B cell (primary cell): Measurements from ENCODE around the gene LATS2. TPM values are rescaled to one million over a fixed set of nuclear protein-coding genes. Genes with fewer than 3 reads are reported as not detected.

ENCODE experiments used
- ATAC-seq: fragments of 200-7000 bp; cut with Tn5 transposase; one replicate; pipeline ENCODE4 v1.10.0; 2021; ENCODE audit warnings: low read depth, mild to moderate bottlenecking, moderate number of reproducible peaks, moderate library complexity
- CTCF ChIA-PET: fragments of 350-600 bp; sonication (Branson Sonifier 250); formaldehyde crosslinking; loops from one replicate; lab custom pipeline; 2021; ENCODE audit warnings: antibody characterized with exemption, inconsistent platforms; lab: Charles Lee
- POLR2A ChIA-PET: fragments of 350-600 bp; sonication (Branson Sonifier 250); formaldehyde crosslinking; loops from one replicate; lab custom pipeline; 2021; ENCODE audit warnings: antibody characterized with exemption; lab: Charles Lee
- DNase-seq: peaks from one replicate; pipeline ENCODE4 v3.0.0; 2013
- H2AFZ ChIP-seq: 2 replicates; pipeline ENCODE4 v1.6.1; 2012; ENCODE audit warnings: mild to moderate bottlenecking, low read depth, low read length; ENCODE audit not compliant: insufficient read depth, poor library complexity, severe bottlenecking
- H3K27ac ChIP-seq, 2 donors: 1 replicate in 1 of 2; 2 replicates in 1 of 2; pipeline ENCODE4 v1.5.1; 2012 to 2013; ENCODE audit warnings: low read length in 2 of 2, mild to moderate bottlenecking in 2 of 2, moderate library complexity in 1 of 2
- H3K27me3 ChIP-seq, 4 experiments: fragments of 200-600 bp in 1 of 4; sonication (generic) in 1 of 4; replicated peaks in 1 of 4; 1 replicate in 2 of 4; 2 replicates in 2 of 4; pipeline versions ENCODE4 v1.6.1 to v1.7.0; 2013 to 2016; ENCODE audit warnings: low read length in 3 of 4, mild to moderate bottlenecking in 2 of 4, mixed read lengths in 1 of 4, moderate library complexity in 1 of 4; ENCODE audit not compliant: insufficient read depth in 4 of 4, control insufficient read depth in 3 of 4; ENCODE audit errors: control extremely low read depth in 1 of 4
- H3K36me3 ChIP-seq, 2 experiments: replicated peaks in 1 of 2; 1 replicate in 1 of 2; 2 replicates in 1 of 2; pipeline versions ENCODE4 v1.6.1 to v1.7.1; 2013; ENCODE audit warnings: low read length in 1 of 2; ENCODE audit not compliant: insufficient read depth in 2 of 2, control insufficient read depth in 1 of 2; ENCODE audit errors: control extremely low read depth in 1 of 2, extremely low read depth in 1 of 2
- H3K4me1 ChIP-seq, 2 donors: fragments of 200-600 bp in 1 of 2; sonication (generic) in 1 of 2; 1 replicate in 1 of 2; 2 replicates in 1 of 2; pipeline versions ENCODE4 v1.5.1 to v1.6.1; 2013 to 2017; ENCODE audit warnings: low read length in 2 of 2; ENCODE audit not compliant: control insufficient read depth in 2 of 2, insufficient read depth in 2 of 2
- H3K4me2 ChIP-seq: replicated peaks from 2 replicates; pipeline ENCODE3; 2012; ENCODE audit warnings: mild to moderate bottlenecking, low read depth, low read length; ENCODE audit not compliant: poor library complexity, severe bottlenecking
- H3K4me3 ChIP-seq, 5 experiments: fragments of 200-600 bp in 1 of 5; sonication (generic) in 1 of 5; 1 replicate in 3 of 5; 2 replicates in 2 of 5; pipeline versions ENCODE4 v1.5.1 to v1.7.0; 2011 to 2016; ENCODE audit warnings: low read length in 4 of 5, mild to moderate bottlenecking in 4 of 5, low read depth in 2 of 5, control low read depth in 1 of 5, moderate library complexity in 1 of 5; ENCODE audit not compliant: insufficient read depth in 1 of 5; ENCODE audit errors: control extremely low read depth in 1 of 5, extremely low read depth in 1 of 5
- H3K79me2 ChIP-seq: fragments of 200-600 bp; sonication (generic); one replicate; pipeline ENCODE4 v1.6.0; 2016; ENCODE audit warnings: low read length; ENCODE audit not compliant: control insufficient read depth, insufficient read depth
- H3K9ac ChIP-seq: fragments of 200-600 bp; sonication (generic); 2 replicates; pipeline ENCODE4 v1.6.1; 2017; ENCODE audit warnings: mild to moderate bottlenecking, low read length, moderate library complexity
- H3K9me3 ChIP-seq, 3 donors: one replicate each; pipeline versions ENCODE4 v1.6.1 to v1.7.1; 2013; ENCODE audit warnings: low read length in 2 of 3; ENCODE audit not compliant: control insufficient read depth in 2 of 3, insufficient read depth in 1 of 3; ENCODE audit errors: control extremely low read depth in 1 of 3
- H4K20me1 ChIP-seq: 2 replicates; pipeline ENCODE4 v1.6.0; 2012; ENCODE audit warnings: mild to moderate bottlenecking, low read length; ENCODE audit not compliant: insufficient read depth, control insufficient read depth, poor library complexity, severe bottlenecking
- H3K27ac Mint-ChIP-seq: one replicate; pipeline ENCODE4 v1.8.0; 2021; ENCODE audit warnings: mixed read lengths
- H3K27me3 Mint-ChIP-seq: one replicate; pipeline ENCODE4 v1.8.0; 2021; ENCODE audit warnings: mixed read lengths
- H3K4me1 Mint-ChIP-seq: one replicate; pipeline ENCODE4 v1.8.0; 2021; ENCODE audit warnings: mixed read lengths
- H3K4me3 Mint-ChIP-seq: one replicate; pipeline ENCODE4 v1.8.0; 2021; ENCODE audit warnings: mixed read lengths
- H3K9me3 Mint-ChIP-seq: one replicate; pipeline ENCODE4 v1.8.0; 2022; ENCODE audit warnings: mixed read lengths; ENCODE audit not compliant: insufficient read depth
- CTCF ChIP-seq: fragments of 200-600 bp; IDR thresholded peaks from one replicate; pipeline ENCODE4 v1.8.0; 2022; ENCODE audit warnings: antibody characterized with exemption, mild to moderate bottlenecking
- EZH2 ChIP-seq: IDR thresholded peaks from 2 replicates; pipeline ENCODE4 v1.6.1; 2012; ENCODE audit warnings: borderline replicate concordance, low read depth, mild to moderate bottlenecking, moderate library complexity, low read length; ENCODE audit not compliant: insufficient read depth, poor library complexity, severe bottlenecking
- WGBS: methylation state at CpG from one replicate; pipeline ENCODE4 v1.1.5; 2013; ENCODE audit warnings: missing lambda C conversion rate; ENCODE audit not compliant: insufficient coverage; 5-methylcytosine and 5-hydroxymethylcytosine counted together
- intact Hi-C: fragments of 100-400 bp; cut with micrococcal nuclease; formaldehyde crosslinking; loops from one replicate; pipeline ENCODE4 v1.10.0; 2022
- polyA plus RNA-seq: library from polyadenylated mRNA; depleted of rRNA; stranded (reverse); fragments of >200 nt; gene quantifications from 2 replicates; pipeline ENCODE4 v1.2.3, GENCODE V29; 2012
- total RNA-seq, 2 donors: library from RNA; stranded (reverse); fragments of 120-200 nt in 1 of 2; gene quantifications; 1 replicate in 1 of 2; 2 replicates in 1 of 2; pipeline versions ENCODE4 v1.2.3 to v1.2.4, GENCODE V29; 2013 to 2022

Gene LATS2
- total and polyA plus RNA-seq, 2 donors (not counting 1 experiment from before 2014, with no cell fraction given) = 1.9 to 2.7 TPM

DNA sequence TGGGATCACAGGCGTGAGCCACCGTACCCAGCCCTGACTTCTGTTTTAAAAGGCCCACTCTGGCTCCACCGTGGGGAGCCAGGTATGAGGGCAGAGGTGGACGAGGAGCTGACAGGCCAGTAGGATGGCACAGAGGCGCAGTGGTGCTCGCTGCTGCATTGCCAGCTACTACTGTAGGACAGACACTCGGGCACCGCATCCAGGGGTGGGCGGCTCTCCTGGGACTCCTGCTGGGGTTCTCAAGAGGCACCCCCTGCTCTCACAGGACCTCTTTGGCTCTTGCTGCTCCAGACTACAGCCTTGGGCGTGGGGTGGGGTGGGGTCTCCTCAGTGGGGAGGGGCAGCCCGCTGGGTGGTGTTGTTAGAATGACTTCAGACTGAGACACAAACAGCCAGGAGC is 53.4 kb downstream of the LATS2 start:
- no peak overlapping the region for H3K4me3 Mint-ChIP-seq
- no peak overlapping the region for H3K9ac ChIP-seq
- H3K79me2 ChIP-seq = no peaks in the 10 kb centered on the region
- H3K9me3 ChIP-seq = no peaks in the 10 kb centered on the region
- WGBS = 93% methylated on average over 11 of the region's 11 CpGs
- H2AFZ ChIP-seq = no peak overlapping the region
- H3K36me3 ChIP-seq = no peaks in the 10 kb centered on the region
- H4K20me1 ChIP-seq = no peaks in the 10 kb centered on the region
- no peaks in the 10 kb centered on the region for H3K27me3 Mint-ChIP-seq
- peaks cover 9% of the 10 kb centered on the region for H3K4me1 Mint-ChIP-seq
- DNase-seq (no peak), ATAC-seq (no peak)
- H3K4me2 ChIP-seq = no peak overlapping the region
- H3K4me3 ChIP-seq = no peak overlapping the region
- H3K27ac Mint-ChIP-seq = no peak overlapping the region
- no peak overlapping the region for H3K27ac ChIP-seq
- H3K27me3 ChIP-seq = no peaks in the 10 kb centered on the region
- CTCF ChIA-PET = no interaction called here
- H3K9me3 Mint-ChIP-seq = no peaks in the 10 kb centered on the region
- POLR2A ChIA-PET = no interaction called here
- intact Hi-C loops = no loop called here
- TF ChIP-seq EZH2 (no peak), CTCF (no peak)
- H3K4me1 ChIP-seq = no peaks in the 10 kb centered on the region

- H3K79me2 ChIP-seq = no peaks in the 10 kb centered on the region
Observed at GRCh38 chr13:21006141-21007005, 55.0 kb downstream of the LATS2 start.

More at GRCh38 chr13:21006141-21007005, 55.0 kb downstream of the LATS2 start:
- WGBS = 86% methylated on average over 7 of the region's 11 CpGs
- no peak for ATAC-seq
- no peaks in the 10 kb centered on the region for H3K27me3 Mint-ChIP-seq
- DNase-seq = no peak
- Histone ChIP-seq H3K4me1 (no peaks in the 10 kb centered on the region), H3K4me3 (no peak overlapping the region), H3K36me3 (no peaks in the 10 kb centered on the region), H3K9ac (no peak overlapping the region), H3K27me3 (no peaks in the 10 kb centered on the region), H2AFZ (no peak overlapping the region), H3K9me3 (peaks cover 0 to 7% (median 0%) of the 10 kb centered on the region in 3 donors), H4K20me1 (no peaks in the 10 kb centered on the region), H3K27ac (no peak overlapping the region), H3K4me2 (no peak overlapping the region)
- no peak for TF ChIP-seq CTCF
- no peak for TF ChIP-seq EZH2
- POLR2A ChIA-PET = no interaction called here
- peaks cover 8% of the 10 kb centered on the region for H3K4me1 Mint-ChIP-seq
- CTCF ChIA-PET = no interaction called here
- H3K4me3 Mint-ChIP-seq = no peak overlapping the region
- no peak overlapping the region for H3K27ac Mint-ChIP-seq
- H3K9me3 Mint-ChIP-seq = peaks cover 1% of the 10 kb centered on the region
- intact Hi-C loops = no loop called here
